Stomach (tissue), 9 donors: Measurements from ENCODE around the gene RSPRY1. TPM values are rescaled to one million over a fixed set of nuclear protein-coding genes. Genes with fewer than 3 reads are reported as not detected.
A peak's percentile ranks its signal among the peaks of the same experiment; 100 is the strongest.
"Not testable (repeated sequence)": the region's sequence is repeated elsewhere in the genome, so short reads cannot be mapped to it uniquely, and the experiment has no call there.

Experiments used
- DNase-seq, 2 donors: peaks; one replicate each; pipeline versions ENCODE4 v3.0.0 to v3.0.0-alpha.2; 2013 to 2019
- H3K27ac ChIP-seq, 5 donors: fragments of 200-600 bp in 4 of 5; sonication (generic) in 4 of 5; one replicate each; pipeline ENCODE4 v1.5.1; 2013 to 2019; ENCODE audit warnings: mild to moderate bottlenecking in 1 of 5, moderate library complexity in 1 of 5
- H3K27me3 ChIP-seq, 3 donors: fragments of 200-600 bp; sonication (generic); one replicate each; pipeline ENCODE4 v1.5.1; 2017 to 2019; ENCODE audit warnings: mixed run types in 1 of 3
- H3K36me3 ChIP-seq, 4 donors: fragments of 200-600 bp; sonication (generic); 1 replicate in 3 of 4; 2 replicates in 1 of 4; pipeline ENCODE4 v1.5.1; 2016 to 2019
- H3K4me1 ChIP-seq, 4 donors: fragments of 200-600 bp; sonication (generic); one replicate each; pipeline ENCODE4 v1.5.1; 2016 to 2019
- H3K4me3 ChIP-seq, 4 donors: fragments of 200-600 bp; sonication (generic) in 3 of 4; one replicate each; pipeline ENCODE4 v1.5.1; 2016 to 2019; ENCODE audit warnings: mild to moderate bottlenecking in 1 of 4
- H3K9me3 ChIP-seq, 4 donors: fragments of 200-600 bp; sonication (generic); one replicate each; pipeline ENCODE4 v1.5.1; 2016 to 2019
- CTCF ChIP-seq, 7 experiments: fragments of 450-650 bp in 4 of 7; fragments of 200-600 bp in 3 of 7; sonication (generic) in 3 of 7; IDR thresholded peaks; one replicate each; pipeline ENCODE4 v1.5.1; 2016 to 2019; ENCODE audit warnings: antibody characterized with exemption in 7 of 7, control low read depth in 2 of 7, mild to moderate bottlenecking in 1 of 7
- EP300 ChIP-seq: sonication (generic); formaldehyde crosslinking; IDR thresholded peaks from one replicate; pipeline ENCODE4 v1.6.1; 2017; ENCODE audit warnings: antibody characterized with exemption
- POLR2A ChIP-seq, 4 donors: fragments of 450-650 bp; IDR thresholded peaks; one replicate each; pipeline ENCODE4 v1.6.1; 2016; ENCODE audit warnings: antibody characterized with exemption in 4 of 4, control low read depth in 2 of 4, mild to moderate bottlenecking in 1 of 4, moderate library complexity in 1 of 4
- POLR2AphosphoS5 ChIP-seq, 3 donors: sonication (generic); formaldehyde crosslinking; IDR thresholded peaks; one replicate each; pipeline ENCODE4 v1.6.1; 2016; ENCODE audit warnings: antibody characterized with exemption in 3 of 3
- WGBS, 5 donors: extraction: QIAGEN DNeasy Blood & Tissue Kit in 3 of 5; methylation state at CpG; one replicate each; pipeline versions ENCODE4 v1.1.5 to v1.1.7; 2013 to 2018; 5-methylcytosine and 5-hydroxymethylcytosine counted together
- intact Hi-C: fragments of 100-400 bp; cut with DNase I; formaldehyde crosslinking; loops from one replicate; pipeline ENCODE4 v1.15.1; 2023; ENCODE audit warnings: low total_unique reads
- polyA plus RNA-seq, 3 donors: library from polyadenylated mRNA; stranded (reverse); fragments of 200-250 nt; gene quantifications; one replicate each; pipeline ENCODE4 v1.2.3, GENCODE V29; 2013
- total RNA-seq, 5 donors: library from RNA; depleted of rRNA; stranded (reverse); fragments of >200 nt; gene quantifications; one replicate each; pipeline versions ENCODE4 v1.1.0 to v1.2.3, GENCODE V29; 2014 to 2016
- donor health status: healthy with polysubstance abuse.
- donor health status: Bipolar disorder and iron deficiency.
- donor health status: healthy.

RSPRY1 gene
- total and polyA plus RNA-seq, 8 donors = 5.5 to 110 (median 13.3) TPM

DNA sequence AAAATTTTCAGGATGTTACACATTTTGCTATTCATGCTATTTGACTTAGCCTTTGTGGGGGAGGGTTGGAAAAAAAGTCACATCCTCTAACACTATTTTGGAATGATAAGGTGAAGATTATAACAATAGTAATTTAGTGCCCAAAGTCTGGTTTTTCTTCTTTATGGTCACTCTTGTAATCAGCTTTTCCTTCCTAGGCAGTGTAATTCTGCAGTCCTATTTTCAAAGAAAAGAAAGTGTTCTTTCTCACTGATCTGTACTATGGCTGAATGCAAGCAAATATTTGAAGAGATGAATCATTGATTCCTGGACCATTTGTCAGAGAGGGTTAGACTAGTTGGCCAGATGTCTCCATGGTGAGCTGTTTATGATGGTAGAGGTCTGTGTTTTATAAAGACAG is 8.4 kb downstream of the RSPRY1 start:
- peak overlapping the region in 2 of 5 donors; percentile 13 to 16 for H3K27ac ChIP-seq
- no peak overlapping the region for H3K4me3 ChIP-seq
- no peaks in the 10 kb centered on the region for H3K27me3 ChIP-seq
- peak in 1 of 2 donors; percentile 31 for DNase-seq
- no peak for TF ChIP-seq CTCF (IDR thresholded peaks at IDR 0.05)
- TF ChIP-seq POLR2AphosphoS5 (IDR thresholded peaks at IDR 0.05) = peak in 1 of 3 donors; percentile 41
- no peak for TF ChIP-seq POLR2A (IDR thresholded peaks at IDR 0.05)
- no peak for TF ChIP-seq EP300
- H3K36me3 ChIP-seq = no peaks in the 10 kb centered on the region
- intact Hi-C loops = no loop called here
- no peaks in the 10 kb centered on the region for H3K9me3 ChIP-seq
- H3K4me1 ChIP-seq = peaks cover 12 to 79% (median 55%) of the 10 kb centered on the region in 4 donors

DNA sequence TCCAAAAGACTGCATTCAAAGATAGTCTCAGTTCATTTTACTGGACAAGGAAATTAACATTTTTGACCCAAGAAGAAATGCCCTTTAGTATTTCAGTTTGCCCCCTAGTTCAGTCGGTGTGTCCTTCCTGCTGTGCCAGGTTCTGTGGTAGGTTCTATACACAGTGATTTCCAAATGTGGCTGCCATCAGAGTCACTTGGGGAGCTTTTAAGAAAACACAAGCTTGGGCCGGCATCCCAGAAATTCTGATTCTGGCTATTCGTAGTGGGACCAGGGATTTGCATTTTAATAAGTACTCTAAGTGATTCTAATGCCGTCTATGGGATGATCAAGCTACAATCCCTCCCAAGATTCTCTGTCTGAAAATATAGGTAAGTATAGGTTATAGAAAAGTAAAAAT is 10.2 kb downstream of the RSPRY1 start:
- peaks cover 9 to 61% (median 44%) of the 10 kb centered on the region in 4 donors for H3K4me1 ChIP-seq
- no peak for TF ChIP-seq POLR2AphosphoS5 (IDR thresholded peaks at IDR 0.05)
- no peak for TF ChIP-seq POLR2A (IDR thresholded peaks at IDR 0.05)
- no peak for TF ChIP-seq EP300
- no peak for TF ChIP-seq CTCF (IDR thresholded peaks at IDR 0.05)

DNA sequence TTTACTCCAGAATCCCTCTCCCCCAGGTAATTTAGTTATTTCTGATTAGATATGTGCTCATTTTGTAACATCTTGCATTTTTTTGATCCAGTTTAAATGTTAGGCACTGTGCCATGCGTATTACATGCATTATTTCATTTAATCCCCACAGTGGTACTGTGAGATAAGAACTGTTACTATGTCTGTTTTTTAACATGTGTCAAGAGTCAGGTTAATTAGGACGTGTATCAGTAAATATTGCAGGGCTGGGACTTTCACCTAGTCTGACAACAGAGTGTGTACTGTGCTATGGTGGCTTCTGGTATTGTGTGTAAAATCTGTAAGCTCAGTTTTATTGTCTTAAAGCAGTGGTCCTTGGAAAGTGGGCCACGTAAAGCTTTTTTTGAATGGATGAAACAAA is 10.6 kb downstream of the RSPRY1 start:
- Histone ChIP-seq H3K36me3 (no peaks in the 10 kb centered on the region), H3K4me3 (no peak overlapping the region), H3K4me1 (peaks cover 5 to 56% (median 40%) of the 10 kb centered on the region in 4 donors), H3K27ac (no peak overlapping the region), H3K27me3 (no peaks in the 10 kb centered on the region), H3K9me3 (no peaks in the 10 kb centered on the region)
- intact Hi-C loops = no loop called here
- 43 to 64% (median 56%) methylated on average over 3 of the region's 3 CpGs for WGBS, 5 donors
- TF ChIP-seq CTCF (IDR thresholded peaks at IDR 0.05) = no peak
- TF ChIP-seq POLR2A (IDR thresholded peaks at IDR 0.05) = no peak
- TF ChIP-seq EP300 = no peak
- no peak for TF ChIP-seq POLR2AphosphoS5 (IDR thresholded peaks at IDR 0.05)
- DNase-seq = no peak

More for the DNA sequence above, 10.2 kb downstream of the RSPRY1 start:
- H3K27me3 ChIP-seq = no peaks in the 10 kb centered on the region
- H3K4me3 ChIP-seq = no peak overlapping the region
- WGBS, 5 donors = 67 to 75% (median 71%) methylated on average over 4 of the region's 4 CpGs
- H3K9me3 ChIP-seq = no peaks in the 10 kb centered on the region
- no peaks in the 10 kb centered on the region for H3K36me3 ChIP-seq
- no peak for DNase-seq
- intact Hi-C loops = no loop called here
- H3K27ac ChIP-seq = no peak overlapping the region

DNA sequence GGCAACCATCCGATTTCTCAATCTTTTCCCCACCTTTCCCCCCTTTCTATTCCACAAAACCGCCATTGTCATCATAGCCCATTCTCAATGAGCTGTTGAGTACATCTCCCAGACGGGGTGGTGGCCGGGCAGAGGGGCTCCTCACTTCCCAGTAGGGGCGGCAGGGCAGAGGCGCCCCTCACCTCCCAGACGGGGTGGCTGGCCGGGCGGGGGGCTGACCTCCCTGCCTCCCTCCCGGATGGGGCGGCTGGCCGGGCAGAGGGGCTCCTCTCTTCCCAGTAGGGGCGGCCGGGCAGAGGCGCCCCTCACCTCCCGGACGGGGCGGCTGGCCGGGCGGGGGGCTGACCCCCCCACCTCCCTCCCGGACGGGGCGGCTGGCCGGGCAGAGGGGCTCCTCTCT is 14.2 kb downstream of the RSPRY1 start:
- intact Hi-C loops, H3K27ac ChIP-seq, H3K9me3 ChIP-seq, H3K27me3 ChIP-seq, H3K4me3 ChIP-seq, DNase-seq: not testable (repeated sequence)
- Histone ChIP-seq H3K4me1 (peaks cover 0 to 22% (median 10%) of the 10 kb centered on the region in 4 donors), H3K36me3 (peaks cover 9 to 14% (median 10%) of the 10 kb centered on the region in 4 donors)
- WGBS, 5 donors = 92 to 99% (median 97%) methylated on average over 7 to 11 of the region's 24 CpGs

DNA sequence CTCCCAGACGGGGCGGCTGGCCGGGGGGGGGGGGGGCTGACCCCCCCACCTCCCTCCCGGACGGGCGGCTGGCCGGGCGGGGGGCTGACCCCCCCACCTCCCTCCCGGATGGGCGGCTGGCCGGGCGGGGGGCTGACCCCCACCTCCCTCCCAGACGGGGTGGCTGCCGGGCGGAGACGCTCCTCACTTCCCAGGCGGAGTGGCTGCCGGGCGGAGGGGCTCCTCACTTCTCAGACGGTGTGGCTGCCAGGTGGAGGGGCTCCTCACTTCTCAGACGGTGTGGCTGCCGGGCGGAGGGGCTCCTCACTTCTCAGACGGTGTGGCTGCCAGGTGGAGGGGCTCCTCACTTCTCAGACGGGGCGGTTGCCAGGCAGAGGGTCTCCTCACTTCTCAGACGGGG is 14.8 kb downstream of the RSPRY1 start:
- WGBS, 5 donors = 78 to 100% (median 87%) methylated on average over 1 to 27 of the region's 27 CpGs
- H3K27me3 ChIP-seq, H3K4me3 ChIP-seq, H3K27ac ChIP-seq, H3K9me3 ChIP-seq, intact Hi-C loops, DNase-seq: not testable (repeated sequence)
- peaks cover 10 to 20% (median 16%) of the 10 kb centered on the region in 4 donors for H3K36me3 ChIP-seq
- H3K4me1 ChIP-seq = peaks cover 0 to 20% (median 9%) of the 10 kb centered on the region in 4 donors
